ENCODE data around the gene MAPKAP1.

DNA sequence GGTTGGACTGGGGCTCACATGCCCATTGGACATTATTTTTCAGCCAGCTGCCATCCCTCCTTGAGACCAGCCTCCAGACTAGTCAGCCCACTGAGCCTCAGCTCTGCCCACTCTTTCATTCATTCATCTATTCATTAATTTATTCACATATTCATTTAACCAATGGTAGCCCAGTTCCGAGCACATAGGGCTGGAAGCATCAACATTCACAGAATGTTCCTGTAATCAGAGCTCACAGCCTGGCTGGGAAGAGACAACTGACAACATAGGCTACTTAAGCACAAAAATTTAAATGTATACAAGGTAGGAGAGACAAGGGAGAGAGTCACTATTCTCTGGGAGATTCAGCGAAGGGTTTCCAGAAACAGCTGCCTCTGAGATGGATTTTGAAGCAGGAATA is 23.2 kb upstream of the MAPKAP1 start:
- no peak for TF ChIP-seq CTCF (optimal IDR thresholded peaks at IDR 0.05 in 1 of 3, IDR thresholded peaks at IDR 0.05 in 1 of 3, conservative IDR thresholded peaks at IDR 0.05 in 1 of 3; ENCODE audit: extremely low read depth in 1 of 3, insufficient read depth in 2 of 3, low read length in 3 of 3)
- TF ChIP-seq EZH2 (IDR thresholded peaks at IDR 0.05; ENCODE audit: low read length) = no peak

Measured in keratinocyte (primary cell).